GM18520 (cell line): ENCODE results near the gene TEDC1.

Source experiments
- ATAC-seq: cut with Tn5 transposase; IDR thresholded peaks from one replicate; pipeline ENCODE4 v1.9.1; 2021; ENCODE audit not compliant: unreplicated experiment

The TEDC1 gene

DNA sequence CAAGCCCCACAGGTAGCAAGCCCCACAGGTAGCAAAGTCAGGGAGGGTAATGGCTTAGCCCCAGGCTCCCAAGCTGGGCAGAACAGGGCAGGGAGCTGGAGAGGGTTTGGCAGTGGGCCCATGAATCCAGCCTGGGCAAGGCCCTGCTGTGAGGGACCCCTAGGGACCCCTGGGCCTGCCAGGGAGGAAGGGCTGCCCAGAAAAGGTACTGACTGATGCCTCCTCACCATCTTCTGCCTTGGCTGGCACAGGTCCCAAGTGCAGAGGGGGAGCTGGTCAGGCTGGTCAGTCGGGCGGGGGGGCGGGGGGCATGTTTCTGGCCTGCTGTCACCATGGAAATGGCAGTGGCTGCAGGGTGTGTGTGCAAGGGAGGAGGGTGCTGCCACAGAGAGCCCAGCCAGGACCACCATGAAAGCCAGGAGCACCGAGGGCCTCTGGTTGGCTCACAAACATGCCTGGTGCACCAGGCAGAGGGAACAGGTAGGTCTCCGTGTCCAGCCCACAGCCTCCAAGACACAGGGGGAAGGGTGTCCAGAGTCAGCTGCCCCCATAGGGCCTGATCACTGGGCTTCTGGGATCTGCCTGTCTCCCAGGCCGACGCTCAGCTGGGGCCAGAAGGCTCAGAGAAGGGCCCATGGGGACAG lies 17.9 kb upstream of the TEDC1 start:
- no peak for ATAC-seq

- ATAC-seq, result no peak
These were observed 17.2 kb upstream of the TEDC1 start for GRCh38 chr14:105473677-105474482.

GRCh38 chr14:105474483-105475268 lies 16.4 kb upstream of the TEDC1 start, which contains the start of gene CRIP2:
TSS of gene CRIP2 (plus strand) at chr14:105474821. CDS start at chr14:105474863, 42 bp downstream.
- no peak for ATAC-seq

DNA sequence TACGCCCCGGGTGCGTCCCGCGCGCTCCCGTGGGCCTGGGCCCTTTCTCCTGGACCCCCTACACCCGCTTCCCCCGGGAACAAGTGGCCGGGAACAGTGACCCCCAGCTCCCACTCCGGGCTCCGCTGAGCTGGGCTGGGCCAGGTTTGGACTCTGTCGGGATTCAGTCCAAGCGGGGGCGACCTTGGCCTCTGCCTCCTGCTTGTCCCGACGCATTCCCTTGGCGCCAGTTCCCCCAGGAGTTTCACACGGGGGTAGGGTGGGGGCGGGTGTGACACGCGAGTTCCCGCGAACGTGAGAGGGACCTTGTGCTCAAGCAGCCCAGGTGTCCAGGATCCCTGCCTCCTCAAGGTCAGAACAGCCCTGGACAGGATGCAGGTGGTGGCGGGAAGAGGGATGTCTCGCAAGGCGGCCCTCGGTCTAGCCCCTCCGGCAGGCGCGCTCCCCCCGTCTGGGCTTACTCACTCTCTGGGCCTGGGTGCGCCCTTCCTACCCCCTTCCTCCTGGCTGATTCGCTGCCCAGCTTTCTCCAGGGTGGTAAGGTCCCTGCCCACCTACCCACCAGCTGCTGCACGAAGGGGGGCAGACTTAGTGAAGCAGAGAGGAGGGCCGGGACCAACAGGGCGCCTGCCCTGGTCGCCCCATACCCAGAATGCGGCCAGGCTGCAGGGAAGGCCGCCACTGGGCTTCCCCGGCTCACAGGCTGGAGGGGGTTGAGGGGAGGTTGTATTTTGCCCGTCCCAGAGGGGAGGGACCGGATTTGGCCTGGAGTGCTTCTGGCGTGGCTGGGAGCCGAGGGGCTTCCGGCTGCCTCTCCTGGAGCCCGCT lies 15.6 kb upstream of the TEDC1 start:
- ATAC-seq, result no peak

- ATAC-seq, result no peak
These were observed 14.8 kb upstream of the TEDC1 start for GRCh38 chr14:105476097-105476830.

DNA sequence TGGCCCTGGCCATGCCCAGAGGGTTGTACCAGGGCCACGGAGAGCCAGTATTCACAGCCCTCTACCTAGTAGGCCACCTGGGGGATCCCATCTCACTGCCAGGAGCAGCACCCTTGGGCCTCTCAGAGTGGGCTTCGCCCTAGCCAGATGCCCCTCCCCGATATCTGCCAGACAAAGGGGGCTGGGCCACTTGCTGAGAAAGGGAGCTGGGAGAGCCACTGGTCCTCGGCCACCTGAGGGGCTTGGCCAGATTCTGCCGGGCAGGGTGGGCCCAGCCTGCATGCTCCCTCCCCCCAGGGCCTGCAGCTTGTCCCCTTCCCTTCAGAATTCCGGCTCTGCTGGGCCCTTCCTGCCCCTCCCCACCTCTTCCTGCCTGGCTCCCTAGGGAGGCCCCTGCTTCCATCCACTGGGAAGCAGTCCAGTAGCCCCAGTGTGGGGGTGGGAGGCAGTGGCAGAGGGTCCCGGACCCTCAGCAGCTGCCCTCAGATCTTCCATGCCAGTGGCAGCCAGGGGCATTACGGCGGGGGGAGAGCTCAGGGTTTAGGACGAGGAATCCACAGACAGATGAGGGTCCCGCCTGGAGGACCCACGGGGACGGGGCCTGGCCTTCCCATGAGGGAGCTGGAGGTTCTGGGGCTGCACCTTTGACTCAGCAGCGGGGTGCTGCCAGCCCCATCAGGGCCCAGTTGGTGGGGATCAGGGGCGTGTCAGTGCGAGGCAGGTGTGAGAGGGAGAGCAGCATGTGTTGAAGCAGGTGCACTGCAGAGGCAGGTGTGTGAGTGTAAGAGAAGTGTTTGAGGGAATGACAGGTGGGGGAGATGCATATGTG lies 14.0 kb upstream of the TEDC1 start:
- ATAC-seq, result no peak

GRCh38 chr14:105477660-105478397 lies 13.2 kb upstream of the TEDC1 start:
- no peak for ATAC-seq

DNA sequence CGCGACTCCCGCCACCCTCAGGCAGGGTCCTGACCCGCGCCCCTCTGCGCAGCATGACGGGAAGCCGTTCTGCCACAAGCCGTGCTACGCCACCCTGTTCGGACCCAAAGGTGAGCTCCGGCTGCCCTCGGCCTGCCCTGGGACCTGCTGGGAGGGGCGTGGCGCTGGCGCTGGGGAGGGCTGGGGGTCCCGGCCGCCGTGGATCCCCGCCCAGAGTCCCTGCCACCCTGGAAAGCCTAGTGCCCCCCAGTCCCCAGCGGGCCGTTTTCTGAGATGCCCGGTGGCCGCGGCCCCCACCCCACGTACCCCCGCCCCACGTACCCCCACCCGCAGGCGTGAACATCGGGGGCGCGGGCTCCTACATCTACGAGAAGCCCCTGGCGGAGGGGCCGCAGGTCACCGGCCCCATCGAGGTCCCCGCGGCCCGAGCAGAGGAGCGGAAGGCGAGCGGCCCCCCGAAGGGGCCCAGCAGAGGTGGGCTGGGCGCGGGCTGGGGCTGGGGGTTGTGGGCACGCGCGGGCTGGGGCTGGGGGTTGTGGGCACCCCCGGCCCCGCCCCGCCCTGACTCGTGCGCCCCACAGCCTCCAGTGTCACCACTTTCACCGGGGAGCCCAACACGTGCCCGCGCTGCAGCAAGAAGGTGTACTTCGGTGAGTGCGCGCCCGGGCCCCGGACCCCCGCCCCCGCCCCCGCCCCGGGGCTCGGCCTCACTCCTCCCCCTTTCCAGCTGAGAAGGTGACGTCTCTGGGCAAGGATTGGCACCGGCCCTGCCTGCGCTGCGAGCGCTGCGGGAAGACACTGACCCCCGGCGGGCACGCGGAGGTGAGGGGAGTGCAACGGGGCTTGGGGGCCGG lies 12.4 kb upstream of the TEDC1 start:
- ATAC-seq, result no peak

- ATAC-seq, result no peak
These were observed 11.5 kb upstream of the TEDC1 start for GRCh38 chr14:105479431-105480158.

DNA sequence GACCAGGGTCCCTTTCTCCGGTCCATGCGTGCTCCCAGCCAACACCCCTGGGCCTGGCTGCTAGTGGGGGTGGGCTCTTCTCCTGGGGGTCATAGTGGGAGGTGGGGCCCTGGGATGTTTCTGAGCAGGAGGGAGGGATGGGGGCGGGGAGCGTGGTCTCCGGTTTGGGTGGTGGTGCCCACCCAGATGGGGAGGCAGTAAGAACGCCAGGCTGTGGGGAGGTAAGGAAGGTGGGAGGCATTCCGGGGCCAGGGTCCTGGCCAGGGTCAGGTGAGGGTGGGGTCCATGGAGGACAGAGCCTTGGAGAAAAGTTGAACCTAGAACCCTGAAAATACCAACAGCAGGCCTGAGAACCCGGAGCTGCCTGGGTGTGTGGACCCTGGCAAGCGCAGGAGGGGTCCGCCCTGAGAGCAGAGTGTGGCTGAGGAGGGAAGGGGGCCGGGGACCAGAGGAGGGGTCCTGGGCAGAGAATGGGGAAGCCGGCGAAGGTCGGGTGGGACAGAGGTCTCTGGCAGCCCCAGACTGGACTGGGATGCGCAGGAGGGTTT lies 10.8 kb upstream of the TEDC1 start:
- no peak for ATAC-seq

- no peak for ATAC-seq
These were observed 9.9 kb upstream of the TEDC1 start for GRCh38 chr14:105480807-105481801.

DNA sequence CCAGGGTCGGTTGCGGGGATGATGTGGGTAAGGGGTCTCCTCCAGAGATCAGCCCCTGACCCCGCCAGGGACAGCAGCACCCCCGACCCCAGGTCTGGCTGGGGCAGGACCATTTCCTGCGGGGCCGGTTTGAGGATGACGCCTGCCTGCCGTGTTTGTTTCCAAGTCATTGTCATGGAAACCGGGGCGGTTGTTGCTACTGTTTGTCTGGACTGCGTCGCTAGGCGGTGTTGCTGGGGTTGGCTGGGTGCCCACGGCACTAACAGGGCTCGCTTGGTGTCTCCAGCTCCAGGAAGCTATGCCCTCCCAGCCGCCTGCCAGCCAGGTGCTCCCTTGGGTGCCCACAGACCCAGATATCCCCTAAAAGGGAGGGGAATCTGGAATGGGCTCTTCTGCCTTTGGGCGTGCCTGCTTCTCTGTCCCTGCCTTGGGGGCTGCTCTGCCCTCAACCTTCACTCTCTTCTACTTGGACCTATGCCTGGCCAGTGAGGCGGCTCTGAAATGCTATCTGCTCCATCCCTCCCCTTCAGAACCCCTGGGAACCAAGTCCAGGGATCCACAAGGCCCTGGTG lies 9.1 kb upstream of the TEDC1 start:
- ATAC-seq, result peak; percentile 35

- no peak for ATAC-seq
These were observed 8.4 kb upstream of the TEDC1 start for GRCh38 chr14:105482486-105483110.

DNA sequence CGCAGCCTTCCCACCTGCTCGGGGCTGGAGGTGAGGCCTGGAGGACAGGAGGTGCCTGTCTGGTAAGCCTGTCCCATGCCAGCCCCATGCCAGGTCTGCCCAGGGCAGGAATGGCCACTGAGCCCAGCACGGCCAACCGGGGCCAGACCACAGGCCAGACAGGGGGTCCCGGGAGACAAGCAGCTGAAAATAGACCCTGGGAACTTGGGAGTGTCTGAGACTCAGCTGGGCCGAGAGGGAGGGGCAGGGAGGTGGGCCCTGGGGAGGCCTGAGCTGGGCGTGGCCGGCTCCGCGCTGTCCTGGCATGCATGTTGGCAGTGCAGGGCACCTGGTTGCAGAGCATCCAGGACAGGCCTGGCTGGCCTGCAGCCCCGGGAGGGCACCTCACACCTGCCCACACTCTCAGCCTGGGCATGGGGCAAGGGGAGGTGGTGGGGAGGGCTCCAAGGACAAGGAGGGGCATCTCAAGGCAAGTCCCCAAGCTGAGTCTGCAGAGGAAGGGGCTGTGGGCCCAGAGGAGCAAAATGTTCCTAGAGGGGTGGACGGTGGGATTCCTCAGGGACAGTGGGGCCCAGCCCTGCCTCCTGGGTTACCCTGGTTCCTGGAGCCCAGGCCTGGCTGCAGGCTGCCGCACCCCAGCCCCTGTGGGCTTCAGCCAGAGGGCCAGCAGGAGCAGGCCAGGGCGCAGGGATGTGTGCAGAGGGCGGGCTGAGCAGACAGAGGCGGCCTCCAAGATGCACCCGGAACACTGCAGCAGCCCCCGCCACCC lies 7.6 kb upstream of the TEDC1 start:
- ATAC-seq, result no peak
